H9 (cell line): ENCODE data around the gene ZAP70. TPM values are rescaled to one million over a fixed set of nuclear protein-coding genes. Genes with fewer than 3 reads are reported as not detected.

Experiments
- DNase-seq: peaks from one replicate; pipeline ENCODE4 v3.0.0-alpha.2; 2017
- H2AFZ ChIP-seq: one replicate; pipeline ENCODE4 v1.6.1; 2013; ENCODE audit warnings: mild to moderate bottlenecking, low read length, control low read depth, moderate library complexity
- H2AK5ac ChIP-seq: 2 replicates; pipeline ENCODE4 v1.6.1; 2013; ENCODE audit warnings: low read length, control low read depth, mixed read lengths; ENCODE audit not compliant: insufficient read length
- H2BK120ac ChIP-seq: one replicate; pipeline ENCODE4 v1.6.1; 2013; ENCODE audit warnings: low read depth, mild to moderate bottlenecking, low read length, control low read depth, inconsistent platforms; ENCODE audit not compliant: poor library complexity, severe bottlenecking
- H2BK12ac ChIP-seq: 2 replicates; pipeline ENCODE4 v1.6.1; 2013; ENCODE audit warnings: low read length, control low read depth, mixed read lengths, low read depth; ENCODE audit not compliant: insufficient read length
- H2BK15ac ChIP-seq: 2 replicates; pipeline ENCODE4 v1.6.1; 2013; ENCODE audit warnings: low read depth, low read length, control low read depth
- H2BK20ac ChIP-seq: one replicate; pipeline ENCODE4 v1.6.1; 2013; ENCODE audit warnings: low read depth, mild to moderate bottlenecking, low read length, control low read depth, inconsistent platforms; ENCODE audit not compliant: poor library complexity, severe bottlenecking
- H2BK5ac ChIP-seq: 2 replicates; pipeline ENCODE4 v1.6.1; 2013; ENCODE audit warnings: low read length, control low read depth, mixed read lengths; ENCODE audit not compliant: insufficient read length
- H3K14ac ChIP-seq: 2 replicates; pipeline ENCODE4 v1.6.1; 2013; ENCODE audit warnings: low read length, control low read depth; ENCODE audit not compliant: insufficient read depth
- H3K18ac ChIP-seq: 2 replicates; pipeline ENCODE4 v1.6.1; 2013; ENCODE audit warnings: low read depth, mild to moderate bottlenecking, mixed read lengths, low read length, control low read depth; ENCODE audit not compliant: insufficient read length
- H3K23ac ChIP-seq: 2 replicates; pipeline ENCODE4 v1.6.1; 2013; ENCODE audit warnings: low read length, control low read depth, mixed read lengths, low read depth; ENCODE audit not compliant: insufficient read length
- H3K23me2 ChIP-seq: 2 replicates; pipeline ENCODE4 v1.6.1; 2013; ENCODE audit warnings: low read depth, mild to moderate bottlenecking, mixed read lengths, low read length, control low read depth; ENCODE audit not compliant: insufficient read length, poor library complexity, severe bottlenecking
- H3K27ac ChIP-seq: 2 replicates; pipeline ENCODE4 v1.5.1; 2013; ENCODE audit warnings: low read length, control low read depth, mixed read lengths, low read depth; ENCODE audit not compliant: insufficient read length
- H3K27me3 ChIP-seq: 2 replicates; pipeline ENCODE4 v1.6.1; 2013; ENCODE audit warnings: low read length, control low read depth, inconsistent platforms; ENCODE audit not compliant: insufficient read depth
- H3K4ac ChIP-seq: 2 replicates; pipeline ENCODE4 v1.6.1; 2013; ENCODE audit warnings: low read depth, mild to moderate bottlenecking, control low read depth, inconsistent platforms, low read length, moderate library complexity
- H3K4me1 ChIP-seq: 2 replicates; pipeline ENCODE4 v1.6.1; 2013; ENCODE audit warnings: low read length, control low read depth, inconsistent platforms; ENCODE audit not compliant: insufficient read depth
- H3K4me2 ChIP-seq: 2 replicates; pipeline ENCODE4 v1.6.1; 2013; ENCODE audit warnings: low read length, control low read depth, mixed read lengths; ENCODE audit not compliant: insufficient read length, insufficient read depth
- H3K56ac ChIP-seq: 2 replicates; pipeline ENCODE4 v1.6.1; 2013; ENCODE audit warnings: low read depth, mild to moderate bottlenecking, mixed read lengths, low read length, control low read depth; ENCODE audit not compliant: insufficient read length
- H3K79me1 ChIP-seq: 2 replicates; pipeline ENCODE4 v1.6.1; 2013; ENCODE audit warnings: low read depth, mild to moderate bottlenecking, moderate library complexity, low read length, control low read depth, inconsistent platforms; ENCODE audit not compliant: insufficient read depth, poor library complexity, severe bottlenecking
- H3K79me2 ChIP-seq: 2 replicates; pipeline ENCODE4 v1.6.1; 2013; ENCODE audit warnings: low read length, control low read depth, inconsistent platforms; ENCODE audit not compliant: insufficient read depth
- H3K9ac ChIP-seq: 2 replicates; pipeline ENCODE4 v1.6.1; 2013; ENCODE audit warnings: low read length, control low read depth, mixed read lengths; ENCODE audit not compliant: insufficient read length; ENCODE audit errors: extremely low read depth
- H3K9me3 ChIP-seq: one replicate; pipeline ENCODE4 v1.6.1; 2013; ENCODE audit warnings: low read depth, low read length, inconsistent platforms; ENCODE audit not compliant: control insufficient read depth
- H3T11ph ChIP-seq: one replicate; pipeline ENCODE4 v1.6.1; 2013; ENCODE audit warnings: mild to moderate bottlenecking, low read length, control low read depth, inconsistent platforms
- H4K20me1 ChIP-seq: one replicate; pipeline ENCODE4 v1.6.1; 2013; ENCODE audit not compliant: control insufficient read depth, insufficient read length, insufficient read depth
- H4K5ac ChIP-seq: 2 replicates; pipeline ENCODE4 v1.6.1; 2013; ENCODE audit warnings: low read depth, mild to moderate bottlenecking, mixed read lengths, low read length, control low read depth; ENCODE audit not compliant: insufficient read length
- H4K8ac ChIP-seq: replicated peaks from 2 replicates; pipeline ENCODE4 v1.6.1; 2013; ENCODE audit warnings: low read length, control low read depth, mixed read lengths, low read depth; ENCODE audit not compliant: insufficient read length
- H4K91ac ChIP-seq: 2 replicates; pipeline ENCODE4 v1.6.1; 2013; ENCODE audit warnings: low read depth, mild to moderate bottlenecking, moderate library complexity, mixed read lengths, low read length, control low read depth; ENCODE audit not compliant: insufficient read length
- H3K27ac Mint-ChIP-seq, 3 experiments: 2 replicates in 2 of 3; 3 replicates in 1 of 3; pipeline ENCODE4 v1.8.0; 2020 to 2021; ENCODE audit warnings: mixed read lengths in 3 of 3, mild to moderate bottlenecking in 1 of 3, moderate library complexity in 1 of 3
- H3K27me3 Mint-ChIP-seq: 2 replicates; pipeline ENCODE4 v1.8.0; 2021; ENCODE audit warnings: low read depth, mild to moderate bottlenecking, moderate library complexity, mixed read lengths
- H3K36me3 Mint-ChIP-seq, 3 experiments: 2 replicates in 2 of 3; 3 replicates in 1 of 3; pipeline ENCODE4 v1.8.0; 2020 to 2021; ENCODE audit warnings: low read depth in 3 of 3, mixed read lengths in 3 of 3; ENCODE audit not compliant: insufficient read depth in 1 of 3
- H3K4me1 Mint-ChIP-seq, 2 experiments: 2 replicates each; pipeline ENCODE4 v1.8.0; 2020; ENCODE audit warnings: mixed read lengths in 2 of 2
- H3K4me3 Mint-ChIP-seq, 2 experiments: 2 replicates in 1 of 2; 3 replicates in 1 of 2; pipeline ENCODE4 v1.8.0; 2020 to 2021; ENCODE audit warnings: mild to moderate bottlenecking in 2 of 2, mixed read lengths in 2 of 2, moderate library complexity in 1 of 2
- H3K9me3 Mint-ChIP-seq, 2 experiments: 2 replicates in 1 of 2; 3 replicates in 1 of 2; pipeline ENCODE4 v1.8.0; 2020; ENCODE audit warnings: mild to moderate bottlenecking in 2 of 2, mixed read lengths in 2 of 2, moderate library complexity in 1 of 2
- CTCF ChIP-seq: fragments of 200-600 bp; sonication (generic); conservative IDR thresholded peaks from 3 replicates; pipeline ENCODE4 v1.8.0; 2021; ENCODE audit warnings: antibody characterized with exemption, mild to moderate bottlenecking
- WGBS: extraction: QIAGEN DNeasy Blood & Tissue Kit; methylation state at CpG from one replicate; pipeline ENCODE4 v1.1.7; 2013; ENCODE audit warnings: missing lambda C conversion rate, low lambda C conversion rate, mixed read lengths; ENCODE audit not compliant: insufficient read length; ENCODE audit errors: extremely low coverage; 5-methylcytosine and 5-hydroxymethylcytosine counted together
- total RNA-seq: library from RNA; stranded (reverse); gene quantifications from 2 replicates; pipeline ENCODE4 v1.2.1, GENCODE V29; 2021

ZAP70 gene
- total RNA-seq, 1 experiment from 2014 or later, result 0.24 TPM

DNA sequence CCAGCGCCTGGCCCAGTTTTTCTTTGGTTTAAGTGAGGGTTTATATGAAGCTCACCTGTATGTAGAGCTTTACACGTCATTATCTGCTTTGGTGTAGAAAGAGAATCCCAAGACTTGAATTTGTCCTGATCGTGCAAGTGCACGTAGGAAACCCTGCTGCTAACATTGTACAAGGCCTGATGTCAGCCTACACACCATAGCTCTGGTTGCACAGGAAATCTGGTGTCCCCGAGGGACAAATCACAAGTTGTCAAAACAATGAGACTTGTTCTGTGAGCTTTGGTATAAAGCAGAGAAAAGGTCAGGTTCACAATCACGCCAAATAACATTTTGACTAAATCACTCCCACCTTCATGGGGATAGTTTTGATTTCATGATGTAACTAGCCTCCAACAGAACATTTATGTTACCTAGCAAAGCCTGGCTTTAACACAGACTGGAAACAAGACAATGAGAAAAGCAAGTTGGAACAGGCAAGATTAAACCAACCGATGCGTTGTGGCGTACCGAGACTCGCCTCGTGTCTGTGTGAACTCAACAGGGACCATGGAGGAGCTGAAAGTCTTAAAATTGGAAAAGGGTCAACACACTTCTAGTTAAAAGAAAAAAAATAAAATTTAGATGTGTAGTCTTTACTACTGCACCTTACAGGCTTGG is 41.4 kb downstream of the ZAP70 start:
- H3K9me3 Mint-ChIP-seq, result no peaks in the 10 kb centered on the region
- Histone ChIP-seq H3K79me2 (no peaks in the 10 kb centered on the region), H3K27me3 (no peaks in the 10 kb centered on the region), H2BK120ac (no peak overlapping the region), H2BK15ac (no peak overlapping the region), H2BK12ac (no peak overlapping the region), H3K9me3 (no peaks in the 10 kb centered on the region), H4K5ac (no peak overlapping the region), H3K9ac (no peak overlapping the region), H4K20me1 (no peaks in the 10 kb centered on the region), H3K4me1 (no peaks in the 10 kb centered on the region), H3K4ac (no peak overlapping the region), H2AK5ac (no peak overlapping the region), H3K14ac (no peak overlapping the region; the same call in 1 of the 2 replicates), H2AFZ (no peak overlapping the region), H3K27ac (no peak overlapping the region), H3T11ph (no peak overlapping the region), H2BK20ac (no peak overlapping the region), H4K8ac (no peak overlapping the region), H3K79me1 (no peaks in the 10 kb centered on the region), H3K56ac (no peak overlapping the region), H4K91ac (no peak overlapping the region), H3K4me2 (no peak overlapping the region), H3K18ac (no peak overlapping the region), H2BK5ac (no peak overlapping the region), H3K23me2 (no peaks in the 10 kb centered on the region), H3K23ac (no peak overlapping the region)
- peaks cover 21 to 28% of the 10 kb centered on the region in 2 experiments for H3K4me1 Mint-ChIP-seq
- no peaks in the 10 kb centered on the region for H3K27me3 Mint-ChIP-seq
- no peak overlapping the region for H3K4me3 Mint-ChIP-seq
- H3K36me3 Mint-ChIP-seq, result peaks cover 4 to 44% (median 33%) of the 10 kb centered on the region in 3 experiments; a peak in 5 of 7 replicates
- no CpG with 5 or more reads among the region's 12 CpGs for WGBS
- no peak for TF ChIP-seq CTCF
- H3K27ac Mint-ChIP-seq, result no peak overlapping the region; a peak in 2 of 7 replicates
- no peak for DNase-seq
